Measurements from ENCODE around the gene SLC35E1. TPM values are rescaled to one million over a fixed set of nuclear protein-coding genes. Genes with fewer than 3 reads are reported as not detected.

SLC35E1 gene
- total and polyA plus RNA-seq, 2 of the 13 experiments (the other 11 are each of a cell fraction or from before 2014, with no cell fraction given) = 21.2 to 46.5 TPM

- BruUV-seq (replicated peaks) = no TSS peak
- no peak for FAIRE-seq
- no peak overlapping the region for H2AFZ ChIP-seq (ENCODE audit: low read length)
- POLR2A ChIA-PET = interaction anchor here (1.1 kb wide), 1 partner anchor 9 kb away, joined by 3 read pairs; no protein-coding TSS in a partner anchor
- H3K4me1 ChIP-seq (ENCODE audit: insufficient read depth, low read length) = peaks cover 16% of the 10 kb centered on the region
- no peak for DNase-seq (ENCODE audit: low spot score)
- in situ Hi-C loops (cut with HindIII; ENCODE audit: extremely low pct_ligation_motif_present, low pct_unique_long_range_greater_than_20kb) (no loop called here), intact Hi-C loops (cut with micrococcal nuclease; ENCODE audit: unreplicated experiment) (no loop called here)
- H3K4me3 ChIP-seq (replicated peaks in 1 of 3; ENCODE audit: insufficient read depth in 1 of 3, low read depth in 2 of 3, low read length in 3 of 3) = no peak overlapping the region
- no peak overlapping the region for H3K9ac ChIP-seq (ENCODE audit: insufficient read depth, low read depth, low read length)
- no peak; the same call in 2 of the 3 replicates for ATAC-seq
- H3K27ac ChIP-seq (ENCODE audit: extremely low read length, insufficient read depth, low read length) = no peak overlapping the region
- H3K36me3 ChIP-seq (replicated peaks in 1 of 2; ENCODE audit: control insufficient read depth in 1 of 2, insufficient read depth in 2 of 2, low read length in 2 of 2) = no peaks in the 10 kb centered on the region; a peak in 1 of 5 replicates
- TF ChIP-seq SMC3 (IDR thresholded peaks at IDR 0.05; ENCODE audit: low read length) (no peak), DBP (CRISPR knock-in tag; IDR thresholded peaks at IDR 0.05; ENCODE audit: not compliant biosample characterization) (no peak), ARNTL (CRISPR knock-in tag; IDR thresholded peaks at IDR 0.05) (no peak), ZNF572 (CRISPR knock-in tag; IDR thresholded peaks at IDR 0.05) (no peak), TGIF2 (CRISPR knock-in tag; IDR thresholded peaks at IDR 0.05) (no peak)
- H3K9me3 ChIP-seq (ENCODE audit: low read length) = no peaks in the 10 kb centered on the region
- H3K27me3 ChIP-seq (ENCODE audit: control insufficient read depth in 1 of 2, insufficient read depth in 2 of 2, low read length in 2 of 2) = no peaks in the 10 kb centered on the region
- CTCF ChIA-PET (ENCODE audit: low intra/inter-chr PET ratio, low total read pairs) = no interaction called here
- no peak overlapping the region for H3K4me2 ChIP-seq (ENCODE audit: low read depth, low read length)
- 91% methylated on average over 12 of the region's 13 CpGs for WGBS (ENCODE audit: low lambda C conversion rate)
- H4K20me1 ChIP-seq (ENCODE audit: insufficient read depth, low read length) = peaks cover 13% of the 10 kb centered on the region; the same call in 1 of the 2 replicates
- H3K79me2 ChIP-seq (ENCODE audit: insufficient read depth, low read length) = peaks cover 86% of the 10 kb centered on the region
Measured at GRCh38 chr19:16585094-16585801, 13.0 kb upstream of the SLC35E1 start.

Measured in HepG2 (cell line).